H1 (cell line): ENCODE data around the gene PLAAT2.

Source experiments
- HDAC6 ChIP-seq: IDR thresholded peaks from one replicate; pipeline ENCODE4 v1.7.1; 2012; ENCODE audit warnings: low read depth, mild to moderate bottlenecking, inconsistent platforms, low read length, moderate library complexity
- JUND ChIP-seq: IDR thresholded peaks from 2 replicates; pipeline ENCODE4 v1.6.1; 2011; ENCODE audit warnings: mild to moderate bottlenecking, improper control_type of control experiment, low read length
- PHF8 ChIP-seq: fragments of 200-600 bp; sonication (generic); conservative IDR thresholded peaks from 2 replicates; pipeline ENCODE4 v1.7.1; 2012; ENCODE audit warnings: low read depth, mild to moderate bottlenecking, inconsistent platforms, low read length, moderate library complexity
- POLR2A ChIP-seq, 2 experiments: IDR thresholded peaks; 1 replicate in 1 of 2; 2 replicates in 1 of 2; pipeline ENCODE4 v1.6.1; 2011; ENCODE audit warnings: low read depth in 2 of 2, low read length in 2 of 2, mild to moderate bottlenecking in 2 of 2; ENCODE audit errors: control extremely low read depth in 1 of 2
- POLR2AphosphoS5 ChIP-seq: IDR thresholded peaks from 2 replicates; pipeline ENCODE4 v1.6.1; 2011; ENCODE audit warnings: low read depth, low read length
- RBBP5 ChIP-seq: IDR thresholded peaks from 2 replicates; pipeline ENCODE4 v1.7.1; 2012; ENCODE audit warnings: low read depth, mild to moderate bottlenecking, inconsistent platforms, low read length, moderate library complexity, borderline replicate concordance
- TBP ChIP-seq: IDR thresholded peaks from 2 replicates; pipeline ENCODE4 v1.6.1; 2011; ENCODE audit warnings: low read depth, low read length, improper control_type of control experiment
- ZNF274 ChIP-seq: IDR thresholded peaks from 2 replicates; pipeline ENCODE4 v1.7.0; 2012; ENCODE audit warnings: low read length, borderline replicate concordance; ENCODE audit errors: extremely low read depth
- TF ChIP-seq, protein P1 (sequence below), 3 experiments: IDR thresholded peaks; 1 replicate in 2 of 3; 2 replicates in 1 of 3; pipeline versions ENCODE4 v1.5.1 to v1.6.1; 2011; ENCODE audit warnings: low read length in 3 of 3, mild to moderate bottlenecking in 3 of 3, inconsistent platforms in 2 of 3, low read depth in 1 of 3, moderate library complexity in 1 of 3; ENCODE audit not compliant: insufficient read depth in 1 of 3; ENCODE audit errors: control extremely low read depth in 1 of 3

DNA sequence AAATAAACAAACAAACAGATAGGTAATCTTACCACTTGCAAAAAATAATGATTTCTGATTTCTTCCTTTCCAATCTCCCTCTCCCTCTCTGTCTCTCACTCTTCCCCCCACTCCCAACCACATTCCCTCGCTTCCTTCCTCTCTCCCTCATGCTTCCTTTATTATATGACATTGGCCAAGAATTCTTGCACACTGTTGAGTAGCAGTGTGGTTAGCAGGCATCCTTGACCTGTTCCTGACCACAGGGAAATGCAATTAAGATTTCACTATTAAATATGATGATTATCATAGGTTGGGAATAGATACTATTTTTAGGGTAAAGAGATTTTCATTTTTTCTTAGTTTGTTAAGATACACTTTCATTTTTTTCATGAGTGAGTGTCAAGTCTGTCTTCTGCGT is 41.3 kb downstream of the PLAAT2 start:
- TF ChIP-seq, protein P1, sequence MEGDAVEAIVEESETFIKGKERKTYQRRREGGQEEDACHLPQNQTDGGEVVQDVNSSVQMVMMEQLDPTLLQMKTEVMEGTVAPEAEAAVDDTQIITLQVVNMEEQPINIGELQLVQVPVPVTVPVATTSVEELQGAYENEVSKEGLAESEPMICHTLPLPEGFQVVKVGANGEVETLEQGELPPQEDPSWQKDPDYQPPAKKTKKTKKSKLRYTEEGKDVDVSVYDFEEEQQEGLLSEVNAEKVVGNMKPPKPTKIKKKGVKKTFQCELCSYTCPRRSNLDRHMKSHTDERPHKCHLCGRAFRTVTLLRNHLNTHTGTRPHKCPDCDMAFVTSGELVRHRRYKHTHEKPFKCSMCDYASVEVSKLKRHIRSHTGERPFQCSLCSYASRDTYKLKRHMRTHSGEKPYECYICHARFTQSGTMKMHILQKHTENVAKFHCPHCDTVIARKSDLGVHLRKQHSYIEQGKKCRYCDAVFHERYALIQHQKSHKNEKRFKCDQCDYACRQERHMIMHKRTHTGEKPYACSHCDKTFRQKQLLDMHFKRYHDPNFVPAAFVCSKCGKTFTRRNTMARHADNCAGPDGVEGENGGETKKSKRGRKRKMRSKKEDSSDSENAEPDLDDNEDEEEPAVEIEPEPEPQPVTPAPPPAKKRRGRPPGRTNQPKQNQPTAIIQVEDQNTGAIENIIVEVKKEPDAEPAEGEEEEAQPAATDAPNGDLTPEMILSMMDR (IDR thresholded peaks at IDR 0.05; ENCODE audit: control extremely low read depth in 1 of 3, insufficient read depth in 1 of 3, low read depth in 1 of 3, low read length in 3 of 3), result no peak
- no peak for TF ChIP-seq PHF8
- TF ChIP-seq ZNF274, result no peak
- no peak for TF ChIP-seq JUND
- TF ChIP-seq HDAC6, result no peak
- no peak for TF ChIP-seq RBBP5
- TF ChIP-seq POLR2AphosphoS5, result no peak
- TF ChIP-seq TBP, result no peak
- TF ChIP-seq POLR2A (IDR thresholded peaks at IDR 0.05; ENCODE audit: control extremely low read depth in 1 of 2, low read depth in 2 of 2, low read length in 2 of 2), result no peak
